Measurements from ENCODE around the gene TRABD. TPM values are rescaled to one million over a fixed set of nuclear protein-coding genes. Genes with fewer than 3 reads are reported as not detected.

Gene TRABD
- total RNA-seq, 3 donors from 2014 or later, result 36.8 to 52.6 (median 42.7) TPM

DNA sequence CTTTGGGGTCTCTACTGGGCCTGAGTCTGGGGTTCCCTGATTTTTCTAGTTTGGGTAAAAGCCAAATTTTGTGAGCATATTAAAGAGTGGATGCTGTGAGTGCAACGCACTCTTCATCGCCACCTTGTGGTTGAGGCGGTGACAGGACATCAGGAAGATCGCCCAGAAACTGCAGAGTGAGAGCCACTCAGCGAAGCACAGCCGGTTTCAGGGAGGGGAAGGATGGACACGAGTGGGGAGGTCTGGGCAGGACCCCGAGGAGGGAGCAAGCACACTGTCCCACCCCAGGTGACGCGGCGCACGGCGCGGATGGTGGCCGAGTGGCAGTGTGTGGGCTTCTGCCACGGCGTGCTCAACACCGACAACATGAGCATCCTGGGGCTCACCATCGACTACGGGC is 24.2 kb downstream of the TRABD start:
- DNase-seq, result peak; percentile 63 to 84 (median 69)
- peak; percentile 82 for ATAC-seq
- no peak overlapping the region for H3K4me3 ChIP-seq
- intact Hi-C loops (cut with DNase I, micrococcal nuclease), result loop anchor here (5.0 kb wide), 1 partner anchor 63 kb away; no protein-coding TSS in a partner anchor
- H3K36me3 ChIP-seq (ENCODE audit: low read depth), result peaks cover 8% of the 10 kb centered on the region
- no peaks in the 10 kb centered on the region for H3K4me1 ChIP-seq (ENCODE audit: low read depth)
- no peaks in the 10 kb centered on the region for H3K9me3 ChIP-seq
- TF ChIP-seq, protein P1, sequence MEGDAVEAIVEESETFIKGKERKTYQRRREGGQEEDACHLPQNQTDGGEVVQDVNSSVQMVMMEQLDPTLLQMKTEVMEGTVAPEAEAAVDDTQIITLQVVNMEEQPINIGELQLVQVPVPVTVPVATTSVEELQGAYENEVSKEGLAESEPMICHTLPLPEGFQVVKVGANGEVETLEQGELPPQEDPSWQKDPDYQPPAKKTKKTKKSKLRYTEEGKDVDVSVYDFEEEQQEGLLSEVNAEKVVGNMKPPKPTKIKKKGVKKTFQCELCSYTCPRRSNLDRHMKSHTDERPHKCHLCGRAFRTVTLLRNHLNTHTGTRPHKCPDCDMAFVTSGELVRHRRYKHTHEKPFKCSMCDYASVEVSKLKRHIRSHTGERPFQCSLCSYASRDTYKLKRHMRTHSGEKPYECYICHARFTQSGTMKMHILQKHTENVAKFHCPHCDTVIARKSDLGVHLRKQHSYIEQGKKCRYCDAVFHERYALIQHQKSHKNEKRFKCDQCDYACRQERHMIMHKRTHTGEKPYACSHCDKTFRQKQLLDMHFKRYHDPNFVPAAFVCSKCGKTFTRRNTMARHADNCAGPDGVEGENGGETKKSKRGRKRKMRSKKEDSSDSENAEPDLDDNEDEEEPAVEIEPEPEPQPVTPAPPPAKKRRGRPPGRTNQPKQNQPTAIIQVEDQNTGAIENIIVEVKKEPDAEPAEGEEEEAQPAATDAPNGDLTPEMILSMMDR (IDR thresholded peaks at IDR 0.05), result peak; percentile 60

DNA sequence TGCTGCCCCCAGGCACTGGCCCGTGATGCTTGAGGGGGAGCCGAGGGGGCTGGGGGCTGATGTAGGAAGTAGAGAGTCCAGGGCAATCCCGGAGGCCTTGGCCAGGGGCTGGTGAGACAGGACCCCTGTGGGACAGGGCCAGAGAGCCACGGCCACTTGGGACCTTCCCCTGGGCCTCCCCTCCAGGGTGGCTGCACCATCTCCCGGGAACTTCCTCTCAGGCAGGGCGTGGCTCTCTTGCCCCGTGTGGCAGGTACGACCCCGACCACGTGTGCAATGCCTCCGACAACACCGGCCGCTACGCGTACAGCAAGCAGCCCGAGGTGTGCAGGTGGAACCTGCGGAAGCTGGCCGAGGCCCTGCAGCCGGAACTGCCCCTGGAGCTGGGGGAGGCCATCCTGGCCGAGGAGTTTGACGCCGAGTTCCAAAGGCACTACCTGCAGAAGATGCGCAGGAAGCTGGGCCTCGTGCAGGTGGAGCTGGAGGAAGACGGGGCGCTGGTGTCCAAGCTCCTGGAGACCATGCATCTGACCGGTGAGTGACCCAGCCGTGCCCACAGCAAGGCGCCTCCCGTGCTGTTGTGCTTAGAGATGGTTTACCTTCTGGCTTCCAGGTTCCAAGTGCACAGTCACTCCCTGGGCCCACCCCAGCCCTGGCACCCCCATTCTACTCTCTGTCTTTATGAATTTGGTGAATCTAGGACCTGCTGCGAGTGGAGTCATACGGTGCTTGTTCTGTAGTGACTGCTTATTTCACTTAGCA is 24.8 kb downstream of the TRABD start:
- DNase-seq (no peak), ATAC-seq (no peak)
- H3K4me3 ChIP-seq, result no peak overlapping the region
- peaks cover 8% of the 10 kb centered on the region for H3K36me3 ChIP-seq (ENCODE audit: low read depth)
- H3K9me3 ChIP-seq, result no peaks in the 10 kb centered on the region
- TF ChIP-seq, protein P1 (IDR thresholded peaks at IDR 0.05), result no peak
- H3K4me1 ChIP-seq (ENCODE audit: low read depth), result no peaks in the 10 kb centered on the region
- intact Hi-C loops (cut with DNase I, micrococcal nuclease), result loop anchor here (5.0 kb wide), 1 partner anchor 63 kb away; no protein-coding TSS in a partner anchor

GRCh38 chr22:50211147-50211546 is 25.4 kb downstream of the TRABD start:
- intact Hi-C loops (cut with DNase I, micrococcal nuclease), result loop anchor here (5.0 kb wide), 1 partner anchor 64 kb away; no protein-coding TSS in a partner anchor
- Histone ChIP-seq H3K4me3 (no peak overlapping the region), H3K4me1 (ENCODE audit: low read depth) (no peaks in the 10 kb centered on the region), H3K9me3 (no peaks in the 10 kb centered on the region), H3K36me3 (ENCODE audit: low read depth) (peaks cover 11% of the 10 kb centered on the region)
- no peak for DNase-seq
- no peak for ATAC-seq
- TF ChIP-seq, protein P1 (IDR thresholded peaks at IDR 0.05), result no peak

DNA sequence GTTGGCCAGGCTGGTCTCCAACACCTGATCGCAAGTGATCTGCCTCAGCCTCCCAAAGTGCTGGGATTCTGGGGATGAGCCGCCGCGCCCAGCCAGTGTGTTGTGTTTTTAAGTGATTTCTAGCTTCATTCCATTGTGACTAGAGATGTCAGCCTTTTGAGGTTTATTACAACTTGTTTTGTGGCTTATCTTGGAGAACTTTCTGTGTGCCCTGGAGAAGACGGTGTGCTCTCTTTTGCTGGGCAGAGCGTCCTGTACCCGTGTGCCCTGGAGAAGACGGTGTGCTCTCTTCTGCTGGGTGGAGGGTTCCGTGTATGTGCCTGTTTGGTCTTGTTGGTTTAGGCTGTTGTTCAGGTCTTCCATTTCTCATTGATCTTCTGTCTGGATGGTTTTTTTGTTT is 27.6 kb downstream of the TRABD start:
- H3K9me3 ChIP-seq, result no peaks in the 10 kb centered on the region
- no peak overlapping the region for H3K4me3 ChIP-seq
- TF ChIP-seq, protein P1 (IDR thresholded peaks at IDR 0.05), result no peak
- ATAC-seq (no peak), DNase-seq (no peak)
- peaks cover 30% of the 10 kb centered on the region for H3K36me3 ChIP-seq (ENCODE audit: low read depth)
- intact Hi-C loops (cut with DNase I, micrococcal nuclease), result loop anchor here (5.0 kb wide), 1 partner anchor 66 kb away; no protein-coding TSS in a partner anchor
- H3K4me1 ChIP-seq (ENCODE audit: low read depth), result no peaks in the 10 kb centered on the region

- DNase-seq (no peak), ATAC-seq (no peak)
- no peak overlapping the region for H3K4me3 ChIP-seq
- no peaks in the 10 kb centered on the region for H3K4me1 ChIP-seq (ENCODE audit: low read depth)
- no peaks in the 10 kb centered on the region for H3K9me3 ChIP-seq
- TF ChIP-seq, protein P1 (IDR thresholded peaks at IDR 0.05), result no peak
- H3K36me3 ChIP-seq (ENCODE audit: low read depth), result peaks cover 30% of the 10 kb centered on the region
- intact Hi-C loops (cut with DNase I, micrococcal nuclease), result no loop called here
Observed at GRCh38 chr22:50215297-50216054, 29.8 kb downstream of the TRABD start.
